Liver (tissue), 9 donors: Measurements from ENCODE around the gene PTPA. TPM values are rescaled to one million over a fixed set of nuclear protein-coding genes. Genes with fewer than 3 reads are reported as not detected.
A peak's percentile ranks its signal among the peaks of the same experiment; 100 is the strongest.
"Not testable (repeated sequence)": the region's sequence is repeated elsewhere in the genome, so short reads cannot be mapped to it uniquely, and the experiment has no call there.

Source experiments
- DNase-seq: peaks from one replicate; pipeline ENCODE4 v3.0.0-alpha.2; 2017; ENCODE audit warnings: low spot score
- H3K27ac ChIP-seq, 2 donors: one replicate each; pipeline ENCODE4 v1.7.0; 2013; ENCODE audit warnings: inconsistent platforms in 2 of 2, low read length in 2 of 2, control low read depth in 1 of 2, low read depth in 1 of 2, mild to moderate bottlenecking in 1 of 2
- H3K27me3 ChIP-seq, 4 donors: one replicate each; pipeline versions ENCODE4 v1.6.1 to v1.7.0; 2013; ENCODE audit warnings: low read length in 3 of 4, inconsistent platforms in 1 of 4, mild to moderate bottlenecking in 1 of 4, moderate library complexity in 1 of 4; ENCODE audit not compliant: control insufficient read depth in 4 of 4, insufficient read depth in 4 of 4
- H3K36me3 ChIP-seq, 4 donors: one replicate each; pipeline versions ENCODE4 v1.6.1 to v1.7.0; 2013; ENCODE audit warnings: low read length in 3 of 4, mild to moderate bottlenecking in 3 of 4, low read depth in 1 of 4, moderate library complexity in 1 of 4; ENCODE audit not compliant: control insufficient read depth in 4 of 4, insufficient read depth in 3 of 4
- H3K4me1 ChIP-seq, 4 donors: one replicate each; pipeline versions ENCODE4 v1.6.1 to v1.7.0; 2013; ENCODE audit warnings: low read length in 3 of 4, mild to moderate bottlenecking in 3 of 4, moderate library complexity in 1 of 4; ENCODE audit not compliant: control insufficient read depth in 4 of 4, insufficient read depth in 4 of 4
- H3K4me3 ChIP-seq, 3 donors: one replicate each; pipeline versions ENCODE4 v1.6.1 to v1.7.0; 2013; ENCODE audit warnings: low read length in 3 of 3, control low read depth in 1 of 3, low read depth in 1 of 3, mild to moderate bottlenecking in 1 of 3
- H3K9ac ChIP-seq, 2 donors: one replicate each; pipeline ENCODE4 v1.7.0; 2013; ENCODE audit warnings: low read length in 2 of 2, mild to moderate bottlenecking in 2 of 2, moderate library complexity in 2 of 2, control low read depth in 1 of 2, low read depth in 1 of 2
- H3K9me3 ChIP-seq, 4 donors: one replicate each; pipeline versions ENCODE4 v1.6.1 to v1.7.0; 2013; ENCODE audit warnings: low read length in 3 of 4; ENCODE audit not compliant: control insufficient read depth in 4 of 4
- CTCF ChIP-seq: fragments of 150-350 bp; IDR thresholded peaks from 2 replicates; pipeline ENCODE4 v1.5.1; 2017; ENCODE audit warnings: improper control_type of control experiment, low read depth, low read length; ENCODE audit not compliant: missing input control
- FOXA1 ChIP-seq: IDR thresholded peaks from 2 replicates; pipeline ENCODE4 v1.6.1; 2016; ENCODE audit warnings: antibody characterized with exemption
- FOXA2 ChIP-seq: IDR thresholded peaks from 2 replicates; pipeline ENCODE4 v1.6.1; 2016; ENCODE audit warnings: antibody characterized with exemption
- GABPA ChIP-seq, 2 donors: IDR thresholded peaks in 1 of 2; conservative IDR thresholded peaks in 1 of 2; 2 replicates each; pipeline ENCODE4 v1.6.1; 2016; ENCODE audit warnings: antibody characterized with exemption in 2 of 2, mild to moderate bottlenecking in 1 of 2, moderate library complexity in 1 of 2
- HNF4A ChIP-seq, 2 donors: conservative IDR thresholded peaks; 2 replicates each; pipeline ENCODE4 v1.6.1; 2016; ENCODE audit warnings: antibody characterized with exemption in 2 of 2, mild to moderate bottlenecking in 2 of 2
- HNF4G ChIP-seq: IDR thresholded peaks from 2 replicates; pipeline ENCODE4 v1.6.1; 2016; ENCODE audit warnings: antibody characterized with exemption
- MAX ChIP-seq: IDR thresholded peaks from 2 replicates; pipeline ENCODE4 v1.6.1; 2016; ENCODE audit warnings: antibody characterized with exemption
- RAD21 ChIP-seq, 2 donors: IDR thresholded peaks; 2 replicates each; pipeline ENCODE4 v1.6.1; 2016; ENCODE audit warnings: antibody characterized with exemption in 2 of 2, mild to moderate bottlenecking in 2 of 2
- REST ChIP-seq: IDR thresholded peaks from 2 replicates; pipeline ENCODE4 v1.6.1; 2016; ENCODE audit warnings: antibody characterized with exemption, mild to moderate bottlenecking
- SP1 ChIP-seq: IDR thresholded peaks from 2 replicates; pipeline ENCODE4 v1.6.1; 2018; ENCODE audit warnings: antibody characterized with exemption, mild to moderate bottlenecking
- YY1 ChIP-seq: IDR thresholded peaks from 2 replicates; pipeline ENCODE4 v1.6.1; 2016; ENCODE audit warnings: antibody characterized with exemption, mild to moderate bottlenecking
- ZBTB33 ChIP-seq: IDR thresholded peaks from 2 replicates; pipeline ENCODE4 v1.6.1; 2016; ENCODE audit warnings: antibody characterized with exemption
- WGBS: extraction: QIAGEN DNeasy Blood & Tissue Kit; methylation state at CpG from one replicate; pipeline ENCODE4 v1.1.7; 2013; 5-methylcytosine and 5-hydroxymethylcytosine counted together
- polyA plus RNA-seq, 2 donors: library from polyadenylated mRNA; stranded (reverse) in 1 of 2; unstranded in 1 of 2; fragments of 200-250 nt in 1 of 2; fragments of >200 nt in 1 of 2; fragmentation: Nextera tagmentation in 1 of 2; extraction: Ambion mirVana in 1 of 2; gene quantifications; one replicate each; pipeline versions ENCODE4 v1.2.1 to v1.2.3, GENCODE V29; 2013 to 2015
- total RNA-seq, 2 donors: library from RNA; depleted of rRNA; stranded (reverse); fragments of >200 nt; gene quantifications; one replicate each; pipeline ENCODE4 v1.2.3, GENCODE V29; 2014
- donor health status: healthy.
- donor health status: healthy.
- donor health status: healthy.
- donor health status: healthy.
- donor health status: healthy.

Gene PTPA
- total and polyA plus RNA-seq, 4 donors = 27.6 to 66.0 (median 38.4) TPM

GRCh38 chr9:129128689-129129088, 17.5 kb downstream of the PTPA start:
- Histone ChIP-seq H3K27me3 (no peaks in the 10 kb centered on the region), H3K4me3 (no peak overlapping the region), H3K36me3 (peaks cover 7 to 38% (median 16%) of the 10 kb centered on the region in 4 donors), H3K9me3 (no peaks in the 10 kb centered on the region), H3K9ac (no peak overlapping the region), H3K4me1 (peaks cover 0 to 5% (median 2%) of the 10 kb centered on the region in 4 donors), H3K27ac (no peak overlapping the region)
- WGBS = 97% methylated on average over 5 of the region's 5 CpGs
- DNase-seq = peak; percentile 25
- TF ChIP-seq CTCF (no peak), ZBTB33 (no peak), HNF4A (conservative IDR thresholded peaks at IDR 0.05) (no peak), FOXA1 (no peak), MAX (no peak), REST (no peak), RAD21 (IDR thresholded peaks at IDR 0.05) (no peak), SP1 (no peak), YY1 (no peak), FOXA2 (no peak), HNF4G (no peak), GABPA (IDR thresholded peaks at IDR 0.05 in 1 of 2, conservative IDR thresholded peaks at IDR 0.05 in 1 of 2) (no peak)

- not testable (repeated sequence) for H3K27ac ChIP-seq, H3K27me3 ChIP-seq, H3K4me3 ChIP-seq, DNase-seq, H3K9ac ChIP-seq, H3K9me3 ChIP-seq, H3K4me1 ChIP-seq
- peaks cover 6 to 31% (median 16%) of the 10 kb centered on the region in 4 donors for H3K36me3 ChIP-seq
- 89% methylated on average over 7 of the region's 7 CpGs for WGBS
Observed at GRCh38 chr9:129130271-129130670, 19.1 kb downstream of the PTPA start.
